HG02588 (cell line): ENCODE measurements around the gene KRT81.
"Not testable (repeated sequence)": the region's sequence is repeated elsewhere in the genome, so short reads cannot be mapped to it uniquely, and the experiment has no call there.

ENCODE experiments used
- ATAC-seq: cut with Tn5 transposase; IDR thresholded peaks from one replicate; pipeline ENCODE4 v1.9.1; 2021; ENCODE audit warnings: mild to moderate bottlenecking, moderate library complexity; ENCODE audit not compliant: unreplicated experiment

KRT81 gene

GRCh38 chr12:52256584-52256935 is 34.8 kb downstream of the KRT81 start:
- ATAC-seq = no peak

DNA sequence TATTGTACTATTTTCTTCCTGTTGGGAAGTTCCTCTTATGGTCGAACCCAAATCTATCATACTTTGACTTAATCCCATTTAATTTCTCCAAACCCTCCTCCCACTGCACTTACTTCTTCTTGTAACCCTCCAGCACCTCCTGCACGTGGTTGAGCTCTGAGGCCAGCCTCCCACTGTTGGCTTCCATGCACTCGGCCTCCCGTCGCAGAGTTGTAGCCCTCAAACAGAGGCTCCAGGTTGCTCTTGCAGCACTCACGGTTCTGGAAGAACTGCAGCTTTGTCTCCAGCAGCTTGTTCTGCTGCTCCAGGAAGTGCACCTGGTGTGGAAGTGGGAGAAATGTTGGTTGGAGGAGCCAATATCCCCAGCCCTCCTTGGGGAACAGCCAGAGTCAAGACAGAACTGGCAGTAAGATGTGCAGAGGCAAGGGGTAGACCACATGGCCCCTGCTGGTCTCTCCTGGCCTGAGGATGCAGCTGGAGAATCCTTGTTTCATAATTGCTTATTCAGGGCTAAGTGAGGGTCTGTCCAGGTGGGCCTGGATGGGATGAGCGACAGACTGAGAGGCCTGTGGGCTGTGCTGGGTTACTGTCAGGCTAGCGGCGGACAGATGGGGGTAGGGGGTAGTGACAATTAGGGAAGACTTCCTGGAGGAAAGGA is 35.3 kb downstream of the KRT81 start:
- no peak for ATAC-seq

DNA sequence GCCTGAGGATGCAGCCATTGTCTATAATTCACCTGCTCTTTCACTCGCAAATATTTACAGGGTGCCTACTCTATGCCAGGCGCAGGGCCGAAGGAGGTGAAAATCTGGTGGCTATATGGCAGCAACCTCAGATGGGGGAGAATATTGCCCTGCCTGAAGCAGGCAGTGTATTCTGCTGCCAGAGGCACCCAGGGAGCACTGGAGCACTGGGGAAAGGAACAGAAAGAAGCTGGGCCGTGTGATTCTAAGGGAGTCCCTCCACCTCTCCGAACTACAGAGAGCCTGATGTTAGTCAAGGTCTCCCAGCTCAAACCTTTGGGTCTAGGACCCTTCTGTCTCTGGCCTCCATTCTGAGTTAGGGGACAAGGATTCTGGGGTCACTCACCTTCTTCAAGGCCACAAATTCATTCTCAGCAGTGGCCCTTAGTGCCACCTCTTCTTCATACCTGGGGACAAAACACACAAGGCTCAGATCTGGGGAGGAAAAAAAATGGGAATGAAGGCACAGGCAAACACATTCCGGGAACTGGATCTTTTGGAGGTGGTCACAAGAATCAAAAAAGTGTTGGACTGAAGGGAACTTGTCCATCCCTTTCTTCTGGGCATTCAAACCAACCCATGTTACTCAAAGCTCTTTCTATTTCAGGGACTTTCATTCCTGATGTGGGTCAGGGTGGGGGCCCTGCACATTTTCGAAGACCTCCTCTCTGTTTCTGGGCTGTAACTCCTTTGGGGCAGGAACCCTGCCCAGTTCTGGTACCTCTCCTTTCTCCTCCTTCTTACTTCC is 36.2 kb downstream of the KRT81 start:
- ATAC-seq = no peak

DNA sequence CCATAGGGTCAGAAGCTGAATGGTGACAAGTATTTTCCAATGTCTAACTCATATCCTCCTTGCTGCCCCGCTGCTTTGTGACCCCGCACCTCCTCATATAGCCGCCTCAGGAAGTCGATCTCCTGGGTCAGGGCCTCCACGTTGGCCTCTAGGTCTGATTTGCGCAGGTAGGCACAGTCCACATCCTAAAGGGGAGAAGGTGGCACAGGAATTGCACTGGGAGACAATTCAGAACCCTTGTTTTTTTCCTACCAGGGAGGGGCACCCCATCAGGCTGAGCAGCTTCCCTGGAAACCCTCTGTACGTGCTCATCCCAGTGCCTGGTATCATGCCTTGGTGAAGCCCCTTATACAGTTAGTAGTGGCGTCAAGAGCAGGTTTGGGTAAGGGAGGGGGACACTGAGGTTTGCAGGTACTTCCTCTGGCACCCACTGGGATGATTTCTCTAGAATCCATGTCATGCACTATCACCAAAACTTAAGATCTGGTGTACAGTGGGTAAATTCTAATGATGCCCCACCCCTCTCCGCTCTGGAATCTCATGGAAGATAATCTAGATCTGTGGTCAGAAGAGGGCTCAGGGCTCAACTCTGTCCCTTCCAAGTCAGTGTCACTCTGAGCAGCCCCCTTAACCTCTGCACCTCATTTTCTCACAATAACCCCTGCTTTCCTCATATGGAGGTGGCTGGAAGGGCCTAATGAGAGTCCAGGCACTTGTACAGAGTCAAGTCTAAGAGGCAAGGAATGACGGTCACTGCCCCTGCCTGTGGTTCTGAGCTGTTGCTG is 37.0 kb downstream of the KRT81 start:
- ATAC-seq = no peak

- ATAC-seq = no peak
Measured at GRCh38 chr12:52253391-52254179, 37.7 kb downstream of the KRT81 start.

- ATAC-seq = no peak
Measured at GRCh38 chr12:52252728-52253343, 38.5 kb downstream of the KRT81 start.

DNA sequence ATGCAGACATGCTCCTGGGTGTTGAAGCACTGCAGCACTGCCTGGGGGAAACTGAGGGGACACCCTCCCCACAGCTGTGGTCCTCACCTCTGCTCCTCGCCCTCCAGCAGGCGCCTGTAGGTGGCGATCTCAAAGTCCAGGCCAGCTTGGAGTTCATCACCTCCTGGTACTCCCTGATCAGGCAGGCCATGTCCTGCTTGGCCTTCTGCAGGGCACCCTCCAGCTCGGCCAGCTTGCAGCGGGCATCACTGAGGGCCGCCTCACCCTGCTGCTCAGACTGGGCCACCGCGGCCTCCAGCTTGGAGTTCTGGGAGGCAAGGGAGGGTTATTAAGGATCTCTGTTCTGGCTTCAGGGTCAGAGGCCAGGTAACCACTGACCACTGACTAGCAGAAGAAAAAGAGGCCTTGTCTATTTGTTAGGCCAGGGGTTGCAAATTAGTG is 39.1 kb downstream of the KRT81 start:
- ATAC-seq = not testable (repeated sequence)

DNA sequence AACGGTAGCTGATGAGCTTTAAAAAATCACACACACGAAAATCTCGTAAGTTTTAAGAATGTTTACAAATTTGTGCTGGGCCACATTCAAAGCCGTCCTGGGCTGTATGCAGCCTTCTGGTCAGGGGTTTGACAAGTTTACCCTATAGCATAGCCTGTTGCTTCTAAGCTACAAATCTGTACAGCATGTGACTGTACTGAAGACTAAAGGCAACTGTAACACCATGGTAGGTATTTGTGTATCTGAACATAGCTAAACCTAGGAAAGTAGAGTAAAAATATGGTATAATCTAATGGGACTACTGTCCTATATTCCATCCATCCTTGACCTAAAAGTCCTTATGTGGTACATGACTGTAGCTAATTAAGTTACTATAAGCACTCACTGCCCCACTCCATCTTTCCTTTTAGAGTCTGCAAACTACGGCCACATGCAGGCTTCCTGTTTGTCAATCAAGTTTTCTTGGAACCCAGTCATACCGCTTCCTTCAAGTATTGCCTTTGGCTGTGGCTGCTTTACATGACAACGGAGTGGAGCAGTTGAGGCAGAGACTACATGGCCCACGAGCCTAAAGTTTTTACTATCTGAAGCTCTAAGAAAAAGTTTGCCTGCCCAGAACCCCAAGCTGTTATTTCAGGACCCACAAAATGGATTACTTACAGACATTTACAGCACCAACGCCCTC is 39.8 kb downstream of the KRT81 start:
- ATAC-seq = no peak

- ATAC-seq = no peak
Measured at GRCh38 chr12:52250048-52250990, 41.0 kb downstream of the KRT81 start.

DNA sequence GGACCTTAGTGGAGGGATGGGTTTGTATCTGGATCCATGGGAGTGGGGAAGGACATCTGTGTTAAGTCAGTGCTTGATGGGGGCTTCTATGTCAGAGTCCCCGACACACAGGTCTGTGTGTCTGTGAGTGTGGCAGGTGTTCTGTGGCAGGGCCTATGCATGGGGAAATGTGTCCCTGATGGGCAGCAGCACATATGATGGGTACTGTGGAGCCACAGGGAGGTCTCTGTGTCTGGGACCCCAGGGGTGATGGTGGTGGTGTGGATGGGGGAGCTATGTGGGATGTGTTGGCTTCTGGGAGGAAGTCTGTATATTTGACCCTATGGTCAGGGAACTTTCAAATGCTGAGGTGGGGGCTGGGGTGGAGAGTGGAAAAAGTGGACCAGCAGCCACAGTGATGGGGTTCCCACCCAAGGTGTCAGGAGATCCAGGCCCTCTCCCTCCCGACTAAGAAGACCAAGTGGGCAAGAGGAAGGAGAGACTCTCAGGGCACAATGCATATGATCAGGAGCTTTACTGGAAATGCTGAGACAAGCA is 41.8 kb downstream of the KRT81 start:
- no peak for ATAC-seq

DNA sequence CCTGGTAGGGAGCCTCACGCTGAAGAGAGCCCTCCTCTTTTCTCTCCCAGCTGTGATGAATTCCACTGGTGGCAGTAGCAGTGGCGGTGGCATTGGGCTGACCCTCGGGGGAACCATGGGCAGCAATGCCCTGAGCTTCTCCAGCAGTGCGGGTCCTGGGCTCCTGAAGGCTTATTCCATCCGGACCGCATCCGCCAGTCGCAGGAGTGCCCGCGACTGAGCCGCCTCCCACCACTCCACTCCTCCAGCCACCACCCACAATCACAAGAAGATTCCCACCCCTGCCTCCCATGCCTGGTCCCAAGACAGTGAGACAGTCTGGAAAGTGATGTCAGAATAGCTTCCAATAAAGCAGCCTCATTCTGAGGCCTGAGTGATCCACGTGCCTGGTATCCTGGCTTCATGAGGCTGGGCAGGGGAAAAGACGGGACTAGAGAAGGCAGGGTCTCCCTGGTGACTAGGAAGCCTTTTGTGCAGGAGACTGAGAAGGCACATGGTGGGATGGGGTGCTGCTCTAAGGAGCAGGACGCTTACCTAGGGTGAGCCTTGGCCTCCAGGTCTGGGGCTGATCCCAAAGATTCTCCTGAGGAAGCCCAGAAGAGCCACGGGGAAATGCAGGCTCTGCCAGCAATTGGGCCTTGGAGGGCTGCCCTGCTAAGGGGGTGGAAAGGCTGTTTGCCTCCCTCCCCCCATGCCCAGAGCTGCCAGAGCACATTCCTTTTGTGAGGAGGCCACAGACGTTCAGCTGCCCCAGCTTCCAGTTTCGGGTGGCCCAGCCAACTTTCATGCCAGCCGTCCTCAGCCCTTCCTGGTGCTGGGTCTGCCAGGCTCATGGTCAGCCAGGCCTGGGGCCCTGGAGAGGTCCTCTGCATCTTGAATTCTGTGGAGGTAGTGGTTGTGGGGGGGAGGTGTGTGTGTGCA is 42.5 kb downstream of the KRT81 start:
- no peak for ATAC-seq

DNA sequence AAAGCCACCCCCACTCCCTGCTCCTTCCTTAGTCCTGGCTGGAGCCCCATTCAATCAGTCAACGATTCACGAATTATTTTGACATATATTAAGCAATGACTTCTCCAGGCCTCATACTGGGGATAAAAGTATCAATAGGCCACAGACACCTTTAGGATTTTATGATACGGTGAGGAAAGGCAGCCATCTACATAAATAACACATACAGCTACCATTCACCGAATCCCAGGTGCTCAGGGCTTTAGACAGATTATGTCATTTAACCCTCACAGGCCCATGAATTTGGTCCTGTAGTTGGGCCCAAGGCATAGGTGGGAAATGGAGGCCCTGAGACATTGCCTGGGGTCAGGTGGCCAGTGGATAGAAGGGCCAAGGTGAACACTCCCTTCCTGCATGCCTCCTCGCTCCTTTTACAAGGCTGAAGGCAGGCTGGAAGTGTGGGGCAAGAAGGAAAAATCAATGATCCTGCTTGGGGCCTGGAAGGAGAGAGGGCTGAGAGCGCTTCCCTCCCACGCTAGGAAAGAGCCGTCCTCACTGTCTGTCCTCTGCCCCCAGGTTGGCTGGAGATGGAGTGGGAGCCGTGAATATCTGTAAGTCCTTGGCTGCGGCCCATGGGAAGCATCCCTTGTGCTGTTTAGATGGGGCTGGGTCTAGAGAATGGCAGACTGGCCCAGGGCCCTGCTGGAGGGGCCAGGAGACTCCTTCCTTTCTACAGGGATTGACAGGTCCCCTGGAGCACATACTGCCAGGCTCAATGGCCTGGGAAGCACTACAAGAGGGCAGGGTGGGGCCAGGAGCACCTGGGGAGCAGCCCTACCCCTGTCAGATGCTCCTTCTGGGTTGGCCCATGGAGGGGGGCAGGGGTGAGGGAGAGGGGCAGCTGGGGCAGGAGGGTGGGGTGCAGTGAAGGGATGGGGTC is 43.5 kb downstream of the KRT81 start:
- ATAC-seq = no peak

DNA sequence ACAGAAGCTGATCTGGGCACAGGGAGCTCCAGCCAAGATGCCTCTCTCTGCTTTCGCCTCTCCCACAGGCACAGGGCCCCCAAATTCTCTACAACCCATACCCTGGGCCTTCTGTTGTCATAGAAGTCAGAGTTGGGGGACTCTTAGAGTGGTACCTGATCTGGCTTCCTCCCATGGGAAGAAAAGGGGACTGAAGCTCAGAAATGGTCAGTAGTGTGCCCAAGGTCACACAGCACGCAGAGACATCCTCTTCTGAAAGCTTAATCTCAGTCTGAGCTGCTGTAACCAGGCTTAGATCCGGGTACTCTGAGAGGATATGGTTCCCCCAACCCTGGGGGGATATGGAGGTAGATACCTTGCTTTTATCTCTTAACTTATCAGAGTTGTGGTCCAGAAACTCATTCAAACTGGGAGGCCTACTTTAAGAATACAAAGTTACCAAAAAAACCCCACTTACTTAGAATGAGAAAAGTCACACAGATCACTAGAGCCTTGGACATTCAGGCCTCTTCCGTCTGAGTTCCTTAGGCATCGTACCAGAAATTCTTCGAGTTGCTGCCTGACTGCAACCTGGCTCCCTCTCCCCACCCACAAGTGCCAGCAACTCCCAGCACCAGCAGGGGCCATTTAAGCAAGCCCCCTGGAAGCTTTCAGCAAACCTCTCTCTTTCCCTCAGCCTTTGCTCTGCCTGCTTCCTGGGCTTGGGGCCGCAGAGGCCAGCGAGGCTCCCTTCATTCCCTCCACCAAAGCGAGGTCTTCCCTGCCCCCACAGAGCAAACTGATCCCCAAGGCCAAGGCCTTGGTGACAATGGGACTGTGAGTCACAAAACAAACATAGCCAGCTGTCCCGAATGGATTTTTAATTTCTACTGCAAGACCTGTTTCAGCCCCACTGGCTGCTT is 44.4 kb downstream of the KRT81 start:
- no peak for ATAC-seq

- ATAC-seq = no peak
Measured at GRCh38 chr12:52245962-52246569, 45.3 kb downstream of the KRT81 start.
